Body of pancreas (tissue), 4 donors: ENCODE measurements around the gene CYFIP1.

Experiments
- POLR2A ChIP-seq, 3 donors: fragments of 450-650 bp; IDR thresholded peaks; one replicate each; pipeline ENCODE4 v1.6.1; 2016; ENCODE audit warnings: antibody characterized with exemption in 3 of 3, mild to moderate bottlenecking in 2 of 3
- TF ChIP-seq, protein P1 (sequence below), 7 experiments: fragments of 450-650 bp in 4 of 7; fragments of 200-600 bp in 3 of 7; sonication (generic) in 3 of 7; IDR thresholded peaks; one replicate each; pipeline ENCODE4 v1.5.1; 2016 to 2019; ENCODE audit warnings: antibody characterized with exemption in 7 of 7

DNA sequence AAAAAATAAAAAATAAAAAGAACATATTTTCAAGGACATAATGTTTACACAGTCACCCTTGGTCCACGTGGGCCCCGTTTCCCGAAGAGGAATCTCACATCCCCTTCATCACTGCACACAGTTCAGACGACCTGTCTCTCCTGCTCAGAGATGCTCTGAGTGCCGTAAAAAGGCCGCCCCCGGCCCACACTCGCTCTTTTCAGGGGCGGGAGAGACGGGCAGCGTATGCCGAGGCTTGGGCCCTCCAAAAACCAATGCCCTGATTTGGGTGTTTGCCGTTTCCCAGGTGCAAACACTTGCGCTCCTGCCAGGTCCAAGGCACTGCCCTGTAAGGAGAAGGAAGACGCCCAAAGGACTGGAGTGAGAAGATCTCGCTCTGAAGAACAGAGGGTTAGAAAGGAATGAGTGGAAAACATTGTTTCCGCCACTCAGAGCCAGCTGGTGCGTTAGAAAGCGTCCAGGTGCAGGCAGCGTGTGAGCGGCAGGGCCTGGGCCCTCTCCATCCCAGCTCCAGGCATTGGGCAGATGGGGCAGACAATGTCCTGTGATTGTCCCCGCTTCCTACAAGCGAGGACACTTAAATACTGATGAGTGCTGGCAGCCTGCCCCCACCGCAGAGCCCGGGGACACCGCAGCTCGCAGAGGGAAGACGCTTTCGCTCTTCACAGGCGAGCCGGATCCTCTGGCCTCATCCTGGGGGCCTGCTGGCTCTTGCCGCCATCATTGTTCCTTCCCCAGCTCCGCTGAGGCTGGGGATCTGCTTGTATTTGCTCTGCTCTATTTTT lies 88.5 kb downstream of the CYFIP1 start:
- TF ChIP-seq, protein P1, sequence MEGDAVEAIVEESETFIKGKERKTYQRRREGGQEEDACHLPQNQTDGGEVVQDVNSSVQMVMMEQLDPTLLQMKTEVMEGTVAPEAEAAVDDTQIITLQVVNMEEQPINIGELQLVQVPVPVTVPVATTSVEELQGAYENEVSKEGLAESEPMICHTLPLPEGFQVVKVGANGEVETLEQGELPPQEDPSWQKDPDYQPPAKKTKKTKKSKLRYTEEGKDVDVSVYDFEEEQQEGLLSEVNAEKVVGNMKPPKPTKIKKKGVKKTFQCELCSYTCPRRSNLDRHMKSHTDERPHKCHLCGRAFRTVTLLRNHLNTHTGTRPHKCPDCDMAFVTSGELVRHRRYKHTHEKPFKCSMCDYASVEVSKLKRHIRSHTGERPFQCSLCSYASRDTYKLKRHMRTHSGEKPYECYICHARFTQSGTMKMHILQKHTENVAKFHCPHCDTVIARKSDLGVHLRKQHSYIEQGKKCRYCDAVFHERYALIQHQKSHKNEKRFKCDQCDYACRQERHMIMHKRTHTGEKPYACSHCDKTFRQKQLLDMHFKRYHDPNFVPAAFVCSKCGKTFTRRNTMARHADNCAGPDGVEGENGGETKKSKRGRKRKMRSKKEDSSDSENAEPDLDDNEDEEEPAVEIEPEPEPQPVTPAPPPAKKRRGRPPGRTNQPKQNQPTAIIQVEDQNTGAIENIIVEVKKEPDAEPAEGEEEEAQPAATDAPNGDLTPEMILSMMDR (IDR thresholded peaks at IDR 0.05) = no peak
- no peak for TF ChIP-seq POLR2A (IDR thresholded peaks at IDR 0.05)
